ENCODE results near the gene INPP4A.

The INPP4A gene

DNA sequence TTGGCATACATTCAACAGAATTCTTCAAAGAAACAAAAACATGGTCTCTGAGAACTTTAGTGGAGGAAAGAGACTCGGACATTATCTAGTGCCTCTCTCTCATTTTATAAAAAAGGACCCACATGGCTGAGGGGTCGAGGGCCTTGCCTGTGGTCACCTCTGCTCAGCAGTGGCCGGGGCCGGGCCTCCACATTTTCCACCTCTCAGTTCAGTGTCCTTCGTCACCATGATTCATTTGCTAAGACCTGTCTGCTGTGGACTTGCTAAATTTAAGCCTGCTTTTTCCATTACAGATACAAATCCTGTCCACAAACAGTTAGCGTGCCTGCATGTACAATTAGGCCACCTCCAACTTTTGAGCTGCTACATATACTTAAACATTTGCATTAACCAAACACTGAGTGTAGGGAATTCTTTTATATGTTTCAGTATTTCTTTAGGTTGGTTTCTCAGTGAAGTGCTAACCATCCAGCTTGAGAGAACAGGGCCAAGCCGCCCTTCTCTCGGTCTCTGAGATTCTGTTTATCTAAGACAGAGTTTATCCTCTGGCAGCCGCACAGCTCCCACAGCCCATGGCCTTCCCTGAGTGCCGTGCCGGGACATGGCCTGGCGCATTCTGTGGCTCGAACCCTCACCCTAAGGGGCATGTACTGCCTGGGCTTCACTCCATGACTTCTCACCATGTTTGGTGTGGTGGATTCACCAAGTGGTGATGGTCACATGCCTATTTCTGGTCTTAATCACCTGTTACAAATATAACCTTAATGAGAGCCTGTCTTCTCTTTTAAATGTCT, 117.4 kb downstream of the INPP4A start:
- no peak for DNase-seq (ENCODE audit: extremely low read depth, low read depth)
- TF ChIP-seq CTCF (IDR thresholded peaks at IDR 0.05; ENCODE audit: low read depth, low read length) = no peak

GRCh38 chr2:98563394-98563793, 118.7 kb downstream of the INPP4A start:
- no peak for DNase-seq (ENCODE audit: extremely low read depth, low read depth)
- TF ChIP-seq CTCF (IDR thresholded peaks at IDR 0.05; ENCODE audit: low read depth, low read length) = no peak

DNA sequence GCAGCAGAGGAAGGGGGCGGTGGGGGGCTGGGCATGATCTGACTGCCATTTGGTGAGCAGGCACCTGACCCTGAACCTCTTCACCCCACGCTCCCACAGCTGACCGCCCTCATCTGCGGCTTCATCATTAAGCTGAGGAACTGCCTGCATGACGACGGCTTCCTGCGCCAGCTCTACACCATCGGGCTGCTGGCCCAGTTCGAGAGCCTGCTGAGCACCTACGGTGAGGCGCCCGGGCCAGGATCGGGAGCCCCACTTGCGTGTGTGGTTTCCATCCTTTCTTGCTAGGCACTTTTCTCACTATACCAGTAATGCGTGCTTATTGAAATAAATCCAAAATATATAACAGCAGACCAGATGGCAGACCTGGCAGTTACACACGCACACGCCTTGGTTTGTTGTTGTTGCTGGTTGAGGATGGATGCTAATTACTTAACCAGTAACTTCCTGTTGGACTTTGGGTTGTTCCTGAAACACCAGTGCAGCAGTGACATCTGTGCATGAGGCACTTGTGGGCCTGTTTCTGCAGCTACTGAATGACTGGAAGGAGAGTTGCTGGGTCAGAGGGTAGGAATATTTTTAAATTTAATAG, 120.0 kb downstream of the INPP4A start:
- no peak for DNase-seq (ENCODE audit: extremely low read depth, low read depth)
- TF ChIP-seq CTCF (IDR thresholded peaks at IDR 0.05; ENCODE audit: low read depth, low read length) = no peak

GRCh38 chr2:98565286-98565860, 120.7 kb downstream of the INPP4A start:
- no peak for TF ChIP-seq CTCF (IDR thresholded peaks at IDR 0.05; ENCODE audit: low read depth, low read length)
- no peak for DNase-seq (ENCODE audit: extremely low read depth, low read depth)

DNA sequence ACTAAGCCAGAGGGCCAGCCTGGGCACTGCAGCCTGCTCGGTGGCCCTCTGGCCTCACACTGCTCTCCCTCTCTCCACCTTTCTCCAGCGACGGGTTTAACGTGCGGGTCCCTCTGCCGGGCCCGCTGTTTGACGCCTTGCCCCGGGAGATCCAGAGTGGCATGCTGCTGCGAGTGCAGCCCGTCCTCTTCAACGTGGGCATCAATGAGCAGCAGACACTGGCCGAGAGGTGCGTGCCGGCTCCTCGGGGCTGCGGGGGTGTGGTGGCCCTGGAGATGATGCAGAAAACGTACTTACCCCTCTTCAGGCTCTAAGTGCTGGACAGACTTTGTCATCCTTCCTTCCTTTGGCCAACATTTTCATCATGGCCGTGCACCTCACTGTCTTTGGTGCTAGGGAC, 121.3 kb downstream of the INPP4A start:
- no peak for DNase-seq (ENCODE audit: extremely low read depth, low read depth)
- no peak for TF ChIP-seq CTCF (IDR thresholded peaks at IDR 0.05; ENCODE audit: low read depth, low read length)

DNA sequence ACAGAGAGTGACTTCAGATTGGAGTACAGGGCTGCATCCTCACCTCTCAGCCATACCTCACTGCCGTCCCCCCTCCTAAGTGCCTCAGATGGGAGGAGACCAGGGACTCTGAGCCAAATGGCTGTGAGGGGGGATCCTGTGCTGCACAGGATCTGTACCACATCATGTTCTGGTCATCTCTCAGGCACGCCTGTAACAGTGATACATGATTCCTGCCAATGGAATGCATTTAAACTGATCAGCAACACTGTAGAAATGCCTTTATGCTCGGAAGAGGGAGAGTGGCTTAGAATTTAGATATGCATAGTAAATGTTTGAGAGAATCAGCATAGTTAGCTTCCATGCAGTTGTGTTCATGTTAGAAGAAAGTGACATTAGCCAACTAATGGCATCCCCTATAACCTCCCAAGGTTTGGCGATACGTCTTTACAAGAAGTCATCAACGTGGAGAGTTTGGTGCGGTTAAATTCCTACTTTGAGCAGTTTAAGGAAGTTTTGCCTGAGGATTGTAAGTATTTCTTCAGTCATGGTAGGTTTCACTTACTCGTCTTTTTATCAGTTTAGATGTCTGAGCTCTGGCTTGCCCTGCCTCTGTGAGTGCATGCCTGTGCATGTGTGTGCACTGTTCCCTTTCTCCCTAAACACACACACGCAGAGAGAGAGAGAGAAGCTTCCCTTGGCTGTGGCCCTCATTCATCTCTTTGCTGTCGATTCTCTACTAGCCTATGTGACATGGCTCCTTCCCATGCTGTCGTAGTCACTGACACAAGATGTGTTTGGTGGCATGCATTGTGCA, 123.7 kb downstream of the INPP4A start:
- TF ChIP-seq CTCF (IDR thresholded peaks at IDR 0.05; ENCODE audit: low read depth, low read length) = no peak
- no peak for DNase-seq (ENCODE audit: extremely low read depth, low read depth)

Data from AG09319 (cell line).